HCT116 (cell line): ENCODE measurements around the gene DNPEP. TPM values are rescaled to one million over a fixed set of nuclear protein-coding genes. Genes with fewer than 3 reads are reported as not detected.

ENCODE experiments used
- ATAC-seq: fragments of 200-7000 bp; cut with Tn5 transposase; 2 replicates; pipeline ENCODE4 v1.9.1; 2020; ENCODE audit warnings: mild to moderate bottlenecking, moderate library complexity
- BruUV-seq: library from RNA; stranded (reverse); fragments of 400-500 nt; replicated peaks from 2 replicates; lab custom pipeline; 2021; lab: Mats Ljungman, UMichigan
- CTCF ChIA-PET: fragments of 300-600 bp; sonication (Branson Sonifier 250); formaldehyde crosslinking; loops from one replicate; lab custom pipeline; 2021; ENCODE audit warnings: antibody characterized with exemption; lab: Charles Lee
- POLR2A ChIA-PET: fragments of 300-600, 350-600 bp; sonication (Branson Sonifier 250); formaldehyde crosslinking; loops from one replicate; lab custom pipeline; 2021; ENCODE audit warnings: antibody characterized with exemption; lab: Charles Lee
- RAD21 ChIA-PET, 2 experiments: fragments of 300-600 bp; sonication (Branson Sonifier 250); formaldehyde crosslinking; loops; one replicate each; lab custom pipeline; 2023; ENCODE audit warnings: low total read pairs in 2 of 2; ENCODE audit not compliant: uncharacterized antibody in 2 of 2, unreplicated experiment in 2 of 2, low non-redundant PET in 1 of 2; lab: Charles Lee
- DNase-seq: peaks from one replicate; pipeline ENCODE4 v3.0.0-alpha.2; 2010; ENCODE audit warnings: low read depth, low spot score
- H2AFZ ChIP-seq: fragments of 200-600 bp; shearing (Covaris generic), sonication (generic); 2 replicates; pipeline ENCODE4 v1.6.1; 2017; ENCODE audit warnings: low read depth, mixed run types, mixed read lengths, antibody characterized with exemption, low read length; ENCODE audit not compliant: poor library complexity, severe bottlenecking
- H3K27ac ChIP-seq: 2 replicates; pipeline ENCODE4 v1.5.1; 2012; ENCODE audit warnings: low read depth, low read length
- H3K27me3 ChIP-seq: fragments of 200-600 bp; sonication (generic); 2 replicates; pipeline ENCODE4 v1.6.1; 2016; ENCODE audit warnings: mixed run types, low read length, mixed read lengths; ENCODE audit not compliant: insufficient read depth
- H3K36me3 ChIP-seq, 2 experiments: fragments of 200-500 bp in 1 of 2; fragments of 200-600 bp in 1 of 2; sonication (Bioruptor generic) in 1 of 2; sonication (generic) in 1 of 2; 2 replicates each; pipeline versions ENCODE4 v1.5.1 to v1.6.1; 2014 to 2016; ENCODE audit warnings: low read length in 2 of 2, inconsistent platforms in 1 of 2, mixed read lengths in 1 of 2, mixed run types in 1 of 2; ENCODE audit not compliant: insufficient read depth in 2 of 2, control insufficient read depth in 1 of 2
- H3K4me1 ChIP-seq, 2 experiments: fragments of 200-600 bp in 1 of 2; sonication (generic) in 1 of 2; 2 replicates each; pipeline versions ENCODE4 v1.5.1 to v1.6.1; 2012 to 2017; ENCODE audit warnings: low read length in 2 of 2, inconsistent platforms in 1 of 2, mild to moderate bottlenecking in 1 of 2, mixed read lengths in 1 of 2, mixed run types in 1 of 2, moderate library complexity in 1 of 2; ENCODE audit not compliant: insufficient read depth in 2 of 2, control insufficient read depth in 1 of 2
- H3K4me2 ChIP-seq: fragments of 200-600 bp; sonication (generic); 2 replicates; pipeline ENCODE4 v1.6.1; 2017; ENCODE audit warnings: mixed run types, low read length, mixed read lengths
- H3K4me3 ChIP-seq, 2 experiments: fragments of 200-600 bp in 1 of 2; sonication (generic) in 1 of 2; replicated peaks in 1 of 2; 2 replicates each; pipeline ENCODE4 v1.5.1; 2011 to 2016; ENCODE audit warnings: low read length in 2 of 2, control low read depth in 1 of 2, low read depth in 1 of 2, mild to moderate bottlenecking in 1 of 2, mixed read lengths in 1 of 2, mixed run types in 1 of 2
- H3K79me2 ChIP-seq: fragments of 200-600 bp; sonication (generic); 2 replicates; pipeline ENCODE4 v1.6.1; 2017; ENCODE audit warnings: mild to moderate bottlenecking, mixed run types, low read length, moderate library complexity, mixed read lengths; ENCODE audit not compliant: insufficient read depth
- H3K9ac ChIP-seq: fragments of 200-600 bp; sonication (generic); 2 replicates; pipeline ENCODE4 v1.6.1; 2016; ENCODE audit warnings: low read length, mixed read lengths
- H3K9me2 ChIP-seq: fragments of 200-600 bp; sonication (generic), shearing (Covaris generic); 2 replicates; pipeline ENCODE4 v1.6.1; 2017; ENCODE audit warnings: mixed run types, mild to moderate bottlenecking, moderate library complexity; ENCODE audit not compliant: insufficient read depth
- H3K9me3 ChIP-seq, 2 experiments: fragments of 200-500 bp in 1 of 2; fragments of 200-600 bp in 1 of 2; sonication (Bioruptor generic) in 1 of 2; sonication (generic) in 1 of 2; 2 replicates each; pipeline ENCODE4 v1.6.1; 2014 to 2017; ENCODE audit warnings: low read length in 2 of 2, mixed read lengths in 2 of 2, inconsistent platforms in 1 of 2, low read depth in 1 of 2, mild to moderate bottlenecking in 1 of 2, mixed run types in 1 of 2, moderate library complexity in 1 of 2; ENCODE audit not compliant: control insufficient read depth in 1 of 2, insufficient read depth in 1 of 2
- H4K20me1 ChIP-seq: fragments of 200-600 bp; sonication (generic), shearing (Covaris generic); 2 replicates; pipeline ENCODE4 v1.6.1; 2017; ENCODE audit warnings: mixed run types, mild to moderate bottlenecking, moderate library complexity; ENCODE audit not compliant: insufficient read depth
- ATF3 ChIP-seq: IDR thresholded peaks from 2 replicates; pipeline ENCODE4 v1.6.1; 2012
- CEBPB ChIP-seq: IDR thresholded peaks from 2 replicates; pipeline ENCODE4 v1.6.1; 2012; ENCODE audit warnings: low read depth
- CTCF ChIP-seq, 3 experiments: fragments of 200-600 bp in 1 of 3; sonication (generic) in 1 of 3; IDR thresholded peaks in 2 of 3; conservative IDR thresholded peaks in 1 of 3; 2 replicates each; pipeline ENCODE4 v1.5.1; 2012 to 2017; ENCODE audit warnings: low read depth in 2 of 3, low read length in 2 of 3, antibody characterized with exemption in 1 of 3, borderline replicate concordance in 1 of 3, control low read depth in 1 of 3, mild to moderate bottlenecking in 1 of 3, mixed read lengths in 1 of 3, mixed run types in 1 of 3, moderate library complexity in 1 of 3; ENCODE audit not compliant: insufficient read depth in 1 of 3
- ELF1 ChIP-seq: IDR thresholded peaks from 2 replicates; pipeline ENCODE4 v1.6.1; 2012; ENCODE audit warnings: low read depth, borderline replicate concordance
- EZH2 ChIP-seq: fragments of 200-600 bp; sonication (generic); IDR thresholded peaks from 2 replicates; pipeline ENCODE4 v1.6.1; 2017; ENCODE audit warnings: antibody characterized with exemption, mixed run types
- FOSL1 ChIP-seq: IDR thresholded peaks from 2 replicates; pipeline ENCODE4 v1.6.1; 2012; ENCODE audit warnings: low read depth
- JUND ChIP-seq: IDR thresholded peaks from 2 replicates; pipeline ENCODE4 v1.6.1; 2012
- MAX ChIP-seq: IDR thresholded peaks from 2 replicates; pipeline ENCODE4 v1.6.1; 2012
- POLR2A ChIP-seq: IDR thresholded peaks from 2 replicates; pipeline ENCODE4 v1.7.0; 2011; ENCODE audit warnings: borderline replicate concordance; ENCODE audit not compliant: insufficient read depth, insufficient read length; ENCODE audit errors: extremely low read depth
- POLR2AphosphoS5 ChIP-seq: IDR thresholded peaks from 2 replicates; pipeline ENCODE4 v1.6.1; 2011; ENCODE audit warnings: mild to moderate bottlenecking, low read depth, low read length, moderate library complexity
- SIN3A ChIP-seq: IDR thresholded peaks from 2 replicates; pipeline ENCODE4 v1.6.1; 2012; ENCODE audit warnings: low read depth
- SP1 ChIP-seq: IDR thresholded peaks from 2 replicates; pipeline ENCODE4 v1.6.1; 2012; ENCODE audit warnings: low read depth
- ZNF274 ChIP-seq: fragments of 200-500 bp; sonication (Bioruptor generic); IDR thresholded peaks from 2 replicates; pipeline ENCODE4 v1.6.1; 2014; ENCODE audit warnings: mild to moderate bottlenecking, low read depth, low read length, inconsistent platforms
- intact Hi-C: fragments of 100-400 bp; cut with micrococcal nuclease; formaldehyde crosslinking; loops from 2 replicates; pipeline ENCODE4 v1.10.0; 2022
- total RNA-seq: library from RNA; stranded (reverse); gene quantifications from one replicate; pipeline ENCODE4 v1.2.1, GENCODE V29; 2021; ENCODE audit not compliant: unreplicated experiment
- TF ChIP-seq, protein P1 (sequence below): IDR thresholded peaks from 2 replicates; pipeline ENCODE4 v1.6.1; 2012; ENCODE audit warnings: low read depth

The DNPEP gene
- total RNA-seq, 1 experiment from 2014 or later: 80.1 TPM

GRCh38 chr2:219388907-219389156 lies 1.1 kb upstream of the DNPEP start:
- BruUV-seq: TSS peak; percentile 92
- no peaks in the 10 kb centered on the region for H4K20me1 ChIP-seq
- RAD21 ChIA-PET: interaction anchor here in 1 of 2 experiments (1.0 kb wide), 1 partner anchor 141 kb away, joined by 3 read pairs; no protein-coding TSS in a partner anchor
- peaks cover 9 to 18% of the 10 kb centered on the region in 2 experiments; a peak in 3 of 4 replicates for H3K4me1 ChIP-seq
- H3K36me3 ChIP-seq: peaks cover 3 to 22% of the 10 kb centered on the region in 2 experiments; a peak in 3 of 4 replicates
- no peaks in the 10 kb centered on the region for H3K9me3 ChIP-seq
- H3K4me2 ChIP-seq: peak overlapping the region; percentile 66
- DNase-seq: no peak
- peak overlapping the region; percentile 63 for H3K27ac ChIP-seq
- no peak for TF ChIP-seq ATF3
- TF ChIP-seq CTCF (IDR thresholded peaks at IDR 0.05 in 2 of 3, conservative IDR thresholded peaks at IDR 0.05 in 1 of 3; ENCODE audit: borderline replicate concordance in 1 of 3, insufficient read depth in 1 of 3, low read depth in 2 of 3, low read length in 2 of 3): no peak
- TF ChIP-seq EZH2: no peak
- TF ChIP-seq SIN3A: no peak
- no peak for TF ChIP-seq FOSL1
- TF ChIP-seq CEBPB: no peak
- no peak for TF ChIP-seq ELF1
- TF ChIP-seq ZNF274: no peak
- TF ChIP-seq, protein P1, sequence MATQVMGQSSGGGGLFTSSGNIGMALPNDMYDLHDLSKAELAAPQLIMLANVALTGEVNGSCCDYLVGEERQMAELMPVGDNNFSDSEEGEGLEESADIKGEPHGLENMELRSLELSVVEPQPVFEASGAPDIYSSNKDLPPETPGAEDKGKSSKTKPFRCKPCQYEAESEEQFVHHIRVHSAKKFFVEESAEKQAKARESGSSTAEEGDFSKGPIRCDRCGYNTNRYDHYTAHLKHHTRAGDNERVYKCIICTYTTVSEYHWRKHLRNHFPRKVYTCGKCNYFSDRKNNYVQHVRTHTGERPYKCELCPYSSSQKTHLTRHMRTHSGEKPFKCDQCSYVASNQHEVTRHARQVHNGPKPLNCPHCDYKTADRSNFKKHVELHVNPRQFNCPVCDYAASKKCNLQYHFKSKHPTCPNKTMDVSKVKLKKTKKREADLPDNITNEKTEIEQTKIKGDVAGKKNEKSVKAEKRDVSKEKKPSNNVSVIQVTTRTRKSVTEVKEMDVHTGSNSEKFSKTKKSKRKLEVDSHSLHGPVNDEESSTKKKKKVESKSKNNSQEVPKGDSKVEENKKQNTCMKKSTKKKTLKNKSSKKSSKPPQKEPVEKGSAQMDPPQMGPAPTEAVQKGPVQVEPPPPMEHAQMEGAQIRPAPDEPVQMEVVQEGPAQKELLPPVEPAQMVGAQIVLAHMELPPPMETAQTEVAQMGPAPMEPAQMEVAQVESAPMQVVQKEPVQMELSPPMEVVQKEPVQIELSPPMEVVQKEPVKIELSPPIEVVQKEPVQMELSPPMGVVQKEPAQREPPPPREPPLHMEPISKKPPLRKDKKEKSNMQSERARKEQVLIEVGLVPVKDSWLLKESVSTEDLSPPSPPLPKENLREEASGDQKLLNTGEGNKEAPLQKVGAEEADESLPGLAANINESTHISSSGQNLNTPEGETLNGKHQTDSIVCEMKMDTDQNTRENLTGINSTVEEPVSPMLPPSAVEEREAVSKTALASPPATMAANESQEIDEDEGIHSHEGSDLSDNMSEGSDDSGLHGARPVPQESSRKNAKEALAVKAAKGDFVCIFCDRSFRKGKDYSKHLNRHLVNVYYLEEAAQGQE: no peak
- TF ChIP-seq SP1: no peak
- no peak for TF ChIP-seq MAX
- TF ChIP-seq POLR2A: no peak
- no peak for TF ChIP-seq POLR2AphosphoS5
- TF ChIP-seq JUND: no peak
- peaks cover 12% of the 10 kb centered on the region; the same call in 1 of the 2 replicates for H3K79me2 ChIP-seq
- H3K9me2 ChIP-seq: no peaks in the 10 kb centered on the region
- no peaks in the 10 kb centered on the region for H3K27me3 ChIP-seq
- peak overlapping the region; percentile 81 for H2AFZ ChIP-seq
- no peak for ATAC-seq
- POLR2A ChIA-PET: interaction anchor here (1.5 kb wide), 1 partner anchor 141 kb away, joined by 4 read pairs; no protein-coding TSS in a partner anchor
- H3K9ac ChIP-seq: peak overlapping the region; percentile 44
- CTCF ChIA-PET: interaction anchor here (0.8 to 2.9 kb wide), 12 partner anchors 9 to 359 kb away, joined by 3 to 32 read pairs (median 5); no protein-coding TSS in a partner anchor
- peak overlapping the region; percentile 31 to 49 for H3K4me3 ChIP-seq
- intact Hi-C loops: loop anchor here (2.0 to 5.0 kb wide), 3 partner anchors 44 to 298 kb away; partner anchors contain the start of genes CNPPD1 and RETREG2
